HG03354 (cell line): ENCODE data around the gene NELFE.
"Not testable (repeated sequence)": the region's sequence is repeated elsewhere in the genome, so short reads cannot be mapped to it uniquely, and the experiment has no call there.

ENCODE experiments used
- ATAC-seq: cut with Tn5 transposase; IDR thresholded peaks from one replicate; pipeline ENCODE4 v1.9.1; 2021; ENCODE audit warnings: mild to moderate bottlenecking; ENCODE audit not compliant: unreplicated experiment, poor library complexity, severe bottlenecking

The NELFE gene

GRCh38 chr6:31954511-31954910 lies 4.3 kb downstream of the NELFE start:
- no peak for ATAC-seq

- ATAC-seq = no peak
Measured at GRCh38 chr6:31952890-31953289, 5.9 kb downstream of the NELFE start.

- ATAC-seq = no peak
Measured at GRCh38 chr6:31952140-31952805, 6.5 kb downstream of the NELFE start.

GRCh38 chr6:31949926-31950548 lies 8.7 kb downstream of the NELFE start:
- ATAC-seq = no peak

- ATAC-seq = no peak
Measured at GRCh38 chr6:31948753-31949413, 9.9 kb downstream of the NELFE start.

GRCh38 chr6:31948306-31948705 lies 10.5 kb downstream of the NELFE start:
- no peak for ATAC-seq

- no peak for ATAC-seq
Measured at GRCh38 chr6:31947864-31948263, 10.9 kb downstream of the NELFE start.

GRCh38 chr6:31947070-31947675 lies 11.6 kb downstream of the NELFE start:
- no peak for ATAC-seq

GRCh38 chr6:31946370-31946885 lies 12.3 kb downstream of the NELFE start:
- no peak for ATAC-seq

- ATAC-seq = no peak
Measured at GRCh38 chr6:31945507-31946369, 13.0 kb downstream of the NELFE start, which contains the start of gene CFB. Gene CFB, plus strand, starts transcription at chr6:31946095. Its CDS starts 127 bp downstream, at chr6:31946222.

GRCh38 chr6:31945154-31945506 lies 13.6 kb downstream of the NELFE start:
- ATAC-seq = no peak

- no peak for ATAC-seq
Measured at GRCh38 chr6:31943742-31944141, 15.0 kb downstream of the NELFE start.

- no peak for ATAC-seq
Measured at GRCh38 chr6:31940256-31940664, 18.5 kb downstream of the NELFE start.

- ATAC-seq = no peak
Measured at GRCh38 chr6:31935823-31936222, 22.9 kb downstream of the NELFE start.

- no peak for ATAC-seq
Measured at GRCh38 chr6:31935021-31935420, 23.8 kb downstream of the NELFE start.

GRCh38 chr6:31933537-31933936 lies 25.2 kb downstream of the NELFE start:
- no peak for ATAC-seq

GRCh38 chr6:31932137-31932536 lies 26.6 kb downstream of the NELFE start:
- not testable (repeated sequence) for ATAC-seq

GRCh38 chr6:31930962-31931361 lies 27.8 kb downstream of the NELFE start:
- no peak for ATAC-seq

- no peak for ATAC-seq
Measured at GRCh38 chr6:31928672-31928939, 30.2 kb downstream of the NELFE start.
